Gastroesophageal sphincter (tissue), 3 donors: ENCODE data around the gene CEP112.

ENCODE experiments used
- CTCF ChIP-seq, 4 experiments: fragments of 200-600 bp in 2 of 4; fragments of 450-650 bp in 2 of 4; sonication (generic) in 1 of 4; IDR thresholded peaks; one replicate each; pipeline ENCODE4 v1.5.1; 2017 to 2019; ENCODE audit warnings: antibody characterized with exemption in 4 of 4, mild to moderate bottlenecking in 2 of 4, moderate library complexity in 2 of 4
- POLR2A ChIP-seq, 2 donors: fragments of 450-650 bp; IDR thresholded peaks; one replicate each; pipeline ENCODE4 v1.6.1; 2017; ENCODE audit warnings: antibody characterized with exemption in 2 of 2, mild to moderate bottlenecking in 2 of 2, moderate library complexity in 1 of 2
- POLR2AphosphoS5 ChIP-seq: sonication (generic); formaldehyde crosslinking; IDR thresholded peaks from one replicate; pipeline ENCODE4 v1.6.1; 2017; ENCODE audit warnings: antibody characterized with exemption

DNA sequence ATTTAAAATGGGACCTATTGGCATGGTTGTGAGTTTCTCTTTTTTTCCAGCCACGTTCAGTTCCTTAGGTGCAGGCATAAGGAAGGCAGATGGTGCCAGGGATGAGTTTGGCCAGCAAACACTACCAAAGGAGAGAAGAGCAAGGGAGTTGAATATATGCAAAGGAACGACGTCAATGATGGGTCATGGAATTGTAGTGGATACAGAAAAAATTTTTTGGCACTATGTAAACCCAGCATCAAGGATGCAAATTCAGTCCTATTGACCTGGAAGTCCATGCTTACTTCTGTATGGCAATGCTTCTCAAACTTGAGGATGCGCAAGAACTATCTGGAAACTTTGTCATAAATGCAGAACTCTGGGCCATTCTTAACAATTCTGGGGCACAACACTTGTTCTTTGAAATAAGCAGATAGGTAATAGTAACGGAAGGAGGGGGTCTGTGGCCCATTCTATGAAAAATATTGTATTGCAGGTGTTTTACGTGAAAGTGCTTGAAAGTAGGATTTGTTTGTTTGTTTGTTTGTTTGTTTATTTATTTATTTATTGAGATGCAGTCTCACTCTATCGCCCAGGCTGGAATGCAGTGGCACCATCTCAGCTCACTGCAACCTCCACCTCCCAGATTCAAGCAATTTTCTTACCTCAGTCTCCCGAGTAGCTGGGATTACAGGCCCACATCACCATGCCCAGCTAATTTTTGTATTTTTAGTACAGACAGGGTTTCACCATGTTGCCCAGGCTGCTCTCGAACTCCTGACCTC, 19.3 kb upstream of the CEP112 start:
- TF ChIP-seq CTCF (IDR thresholded peaks at IDR 0.05) (no peak), POLR2A (IDR thresholded peaks at IDR 0.05) (no peak), POLR2AphosphoS5 (no peak)
